IMR-90 (cell line): ENCODE measurements around the gene IKBKE.

Experiments
- CEBPB ChIP-seq: IDR thresholded peaks from 2 replicates; pipeline ENCODE4 v1.6.1; 2012; ENCODE audit warnings: low read depth, low read length, improper control_type of control experiment
- CHD1 ChIP-seq: IDR thresholded peaks from 2 replicates; pipeline ENCODE4 v1.6.1; 2012; ENCODE audit warnings: low read depth, low read length, improper control_type of control experiment
- CTCF ChIP-seq: conservative IDR thresholded peaks from 2 replicates; pipeline ENCODE4 v1.5.1; 2012; ENCODE audit warnings: mild to moderate bottlenecking, low read depth, low read length, improper control_type of control experiment
- ELK1 ChIP-seq: fragments of 150-350 bp; IDR thresholded peaks from 2 replicates; pipeline ENCODE4 v1.6.1; 2016; ENCODE audit warnings: low read depth, mild to moderate bottlenecking, low read length, moderate library complexity, borderline replicate concordance
- POLR2A ChIP-seq: IDR thresholded peaks from 2 replicates; pipeline ENCODE4 v1.6.1; 2012; ENCODE audit warnings: mild to moderate bottlenecking, low read depth, low read length
- RAD21 ChIP-seq: IDR thresholded peaks from 2 replicates; pipeline ENCODE4 v1.6.1; 2012; ENCODE audit warnings: low read length, improper control_type of control experiment
- RFX5 ChIP-seq: IDR thresholded peaks from 2 replicates; pipeline ENCODE4 v1.8.0; 2012; ENCODE audit warnings: low read depth, mild to moderate bottlenecking, low read length, moderate library complexity

- TF ChIP-seq CEBPB (no peak), POLR2A (no peak), CTCF (no peak), CHD1 (no peak), ELK1 (no peak), RAD21 (no peak), RFX5 (no peak)
These were observed 25.2 kb upstream of the IKBKE start for GRCh38 chr1:206445116-206445515.
